Left ventricle myocardium inferior (tissue), 1 donor: ENCODE measurements around the gene TGFBRAP1. TPM values are rescaled to one million over a fixed set of nuclear protein-coding genes. Genes with fewer than 3 reads are reported as not detected.

Source experiments
- DNase-seq: peaks from one replicate; pipeline ENCODE4 v3.0.0-alpha.2; 2020
- H3K27ac ChIP-seq: fragments of 200-600 bp; replicated peaks from 2 replicates; pipeline ENCODE4 v1.8.0; 2021
- H3K27me3 ChIP-seq: fragments of 200-600 bp; 2 replicates; pipeline ENCODE4 v1.8.0; 2021; ENCODE audit warnings: low read depth
- H3K36me3 ChIP-seq: fragments of 200-600 bp; 2 replicates; pipeline ENCODE4 v1.8.0; 2021
- H3K4me1 ChIP-seq: fragments of 200-600 bp; 2 replicates; pipeline ENCODE4 v1.8.0; 2021
- H3K4me3 ChIP-seq: fragments of 200-600 bp; 2 replicates; pipeline ENCODE4 v1.8.0; 2021; ENCODE audit warnings: mild to moderate bottlenecking, moderate library complexity
- H3K9me3 ChIP-seq: fragments of 200-600 bp; replicated peaks from 2 replicates; pipeline ENCODE4 v1.8.0; 2021
- intact Hi-C: fragments of 100-400 bp; cut with micrococcal nuclease; formaldehyde crosslinking; loops from one replicate; pipeline ENCODE4 v1.11.0; 2022
- total RNA-seq: library from RNA; stranded (reverse); fragmentation: NEBNext Ultra II Directional; extraction: Animal tissue kit (Norgen Biotek cat#: 25700); gene quantifications from one replicate; pipeline ENCODE4 v1.2.1, GENCODE V29; 2021
- TF ChIP-seq, protein P1 (sequence below): fragments of 200-600 bp; IDR thresholded peaks from 2 replicates; pipeline ENCODE4 v1.8.0; 2021; ENCODE audit warnings: antibody characterized with exemption, mild to moderate bottlenecking, borderline replicate concordance
- donor health status: DM: no; HTN: yes; CAD: no; lungs with severe emphysema.

The TGFBRAP1 gene
- total RNA-seq, 1 donor from 2014 or later, result 9.7 TPM

- H3K27me3 ChIP-seq, result no peaks in the 10 kb centered on the region
- H3K36me3 ChIP-seq, result peaks cover 34% of the 10 kb centered on the region
- H3K4me3 ChIP-seq, result no peak overlapping the region
- intact Hi-C loops, result no loop called here
- DNase-seq, result no peak
- H3K9me3 ChIP-seq, result no peaks in the 10 kb centered on the region
- TF ChIP-seq, protein P1, sequence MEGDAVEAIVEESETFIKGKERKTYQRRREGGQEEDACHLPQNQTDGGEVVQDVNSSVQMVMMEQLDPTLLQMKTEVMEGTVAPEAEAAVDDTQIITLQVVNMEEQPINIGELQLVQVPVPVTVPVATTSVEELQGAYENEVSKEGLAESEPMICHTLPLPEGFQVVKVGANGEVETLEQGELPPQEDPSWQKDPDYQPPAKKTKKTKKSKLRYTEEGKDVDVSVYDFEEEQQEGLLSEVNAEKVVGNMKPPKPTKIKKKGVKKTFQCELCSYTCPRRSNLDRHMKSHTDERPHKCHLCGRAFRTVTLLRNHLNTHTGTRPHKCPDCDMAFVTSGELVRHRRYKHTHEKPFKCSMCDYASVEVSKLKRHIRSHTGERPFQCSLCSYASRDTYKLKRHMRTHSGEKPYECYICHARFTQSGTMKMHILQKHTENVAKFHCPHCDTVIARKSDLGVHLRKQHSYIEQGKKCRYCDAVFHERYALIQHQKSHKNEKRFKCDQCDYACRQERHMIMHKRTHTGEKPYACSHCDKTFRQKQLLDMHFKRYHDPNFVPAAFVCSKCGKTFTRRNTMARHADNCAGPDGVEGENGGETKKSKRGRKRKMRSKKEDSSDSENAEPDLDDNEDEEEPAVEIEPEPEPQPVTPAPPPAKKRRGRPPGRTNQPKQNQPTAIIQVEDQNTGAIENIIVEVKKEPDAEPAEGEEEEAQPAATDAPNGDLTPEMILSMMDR, result no peak
- peaks cover 15% of the 10 kb centered on the region for H3K4me1 ChIP-seq
- H3K27ac ChIP-seq, result no peak overlapping the region
Observed at GRCh38 chr2:105297216-105297615, 32.3 kb downstream of the TGFBRAP1 start.

- no peak for DNase-seq
- TF ChIP-seq, protein P1, result no peak
- H3K27me3 ChIP-seq, result no peaks in the 10 kb centered on the region
- H3K4me3 ChIP-seq, result no peak overlapping the region
- peaks cover 15% of the 10 kb centered on the region for H3K4me1 ChIP-seq
- no peak overlapping the region for H3K27ac ChIP-seq
- H3K36me3 ChIP-seq, result peaks cover 44% of the 10 kb centered on the region
- intact Hi-C loops, result no loop called here
- no peaks in the 10 kb centered on the region for H3K9me3 ChIP-seq
Observed at GRCh38 chr2:105296017-105296611, 33.4 kb downstream of the TGFBRAP1 start.

DNA sequence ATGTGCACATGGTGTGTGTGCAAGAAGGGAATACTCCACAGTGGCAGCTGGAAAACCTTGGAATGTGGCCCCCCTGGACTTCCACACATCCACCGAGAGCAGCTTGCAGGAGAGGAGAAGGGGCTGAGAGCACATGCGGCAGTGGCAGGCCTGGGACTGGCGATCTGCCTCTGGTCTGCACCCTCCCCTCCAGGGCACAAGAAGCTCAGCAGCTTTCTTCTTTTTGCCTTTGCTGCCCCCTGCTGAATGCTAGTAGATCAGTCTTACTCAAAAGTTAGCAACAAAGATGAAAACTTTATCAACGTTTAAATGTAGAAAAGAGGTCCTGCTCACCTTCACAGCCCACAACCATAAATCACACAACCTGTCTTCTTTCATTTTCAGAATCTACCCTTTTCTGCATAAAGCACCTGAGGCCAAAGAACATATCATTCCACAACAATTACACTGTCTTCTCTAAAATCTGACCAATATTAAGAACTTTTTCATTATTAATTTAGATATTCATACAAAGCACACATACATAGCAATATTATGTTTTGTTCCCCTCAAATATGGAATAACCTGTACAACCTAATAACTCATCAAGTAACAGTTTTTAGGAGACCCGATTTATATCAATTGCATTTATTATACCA is 34.6 kb downstream of the TGFBRAP1 start:
- no peak for DNase-seq
- intact Hi-C loops, result no loop called here
- Histone ChIP-seq H3K4me3 (no peak overlapping the region), H3K27ac (no peak overlapping the region), H3K27me3 (no peaks in the 10 kb centered on the region), H3K9me3 (no peaks in the 10 kb centered on the region), H3K36me3 (peaks cover 51% of the 10 kb centered on the region), H3K4me1 (peaks cover 15% of the 10 kb centered on the region)
- TF ChIP-seq, protein P1, result peak; percentile 57

GRCh38 chr2:105294046-105294445 is 35.5 kb downstream of the TGFBRAP1 start:
- Histone ChIP-seq H3K4me1 (peaks cover 15% of the 10 kb centered on the region), H3K36me3 (peaks cover 58% of the 10 kb centered on the region), H3K27me3 (no peaks in the 10 kb centered on the region), H3K4me3 (no peak overlapping the region), H3K9me3 (no peaks in the 10 kb centered on the region), H3K27ac (no peak overlapping the region)
- TF ChIP-seq, protein P1, result no peak
- intact Hi-C loops, result no loop called here
- DNase-seq, result no peak

- Histone ChIP-seq H3K27ac (no peak overlapping the region), H3K36me3 (peaks cover 46% of the 10 kb centered on the region), H3K27me3 (no peaks in the 10 kb centered on the region), H3K4me3 (no peak overlapping the region), H3K4me1 (peaks cover 15% of the 10 kb centered on the region), H3K9me3 (no peaks in the 10 kb centered on the region)
- intact Hi-C loops, result no loop called here
- TF ChIP-seq, protein P1, result no peak
- no peak for DNase-seq
Observed at GRCh38 chr2:105291981-105292380, 37.6 kb downstream of the TGFBRAP1 start.
